Measurements from ENCODE around the gene LRRC7. TPM values are rescaled to one million over a fixed set of nuclear protein-coding genes. Genes with fewer than 3 reads are reported as not detected.

LRRC7 gene
- under 1 TPM in 1 of 3 donors, not detected in 2; 0.27 TPM for total RNA-seq

DNA sequence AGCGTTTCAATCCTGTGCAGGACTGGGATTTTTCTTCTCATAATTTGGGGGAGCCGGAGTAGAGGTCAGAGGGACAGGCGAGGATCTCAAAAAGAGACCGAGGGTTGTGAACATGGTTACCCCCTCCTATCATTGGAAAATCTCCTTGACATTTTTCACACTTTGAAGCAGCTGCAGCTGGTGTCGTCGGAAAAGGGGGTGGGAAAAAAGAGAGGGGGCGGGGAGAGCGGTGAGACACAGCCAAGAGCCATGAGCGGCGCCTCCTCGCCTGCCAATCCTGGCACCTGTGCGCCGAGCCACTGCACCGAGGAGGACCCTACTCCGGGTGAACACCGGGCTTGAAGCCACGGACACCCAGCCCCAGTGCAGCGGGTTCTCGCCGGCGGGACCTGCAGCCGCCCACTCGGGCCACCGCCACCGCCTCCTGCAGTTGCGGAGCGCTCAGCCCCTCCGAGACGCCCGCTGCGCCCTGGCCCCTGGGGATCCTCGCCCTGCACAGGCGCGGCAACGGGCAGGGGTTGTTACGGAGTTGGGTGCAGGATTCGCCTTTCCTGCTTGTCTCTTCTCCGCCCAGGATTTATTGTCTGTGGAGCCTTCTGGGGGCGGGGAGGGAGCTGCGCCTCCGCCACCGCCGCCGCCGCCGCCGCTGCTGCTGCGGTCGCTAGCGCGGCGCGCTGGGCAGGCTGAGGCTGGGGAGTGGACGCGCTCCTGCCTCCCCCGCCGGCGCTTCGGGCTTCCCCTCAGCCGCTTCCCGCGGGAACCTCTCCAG is at the start of gene LRRC7:
LRRC7 (plus strand) TSS at position 271 of the 769 bp plus-strand sequence. CDS start 718 bp downstream, outside the sequence.
- Mint-ChIP-seq H3K36me3 (ENCODE audit: insufficient read depth) (no peaks in the 10 kb centered on the region), H3K9me3 (no peaks in the 10 kb centered on the region), H3K27me3 (ENCODE audit: low read depth) (peaks cover 34% of the 10 kb centered on the region), H3K4me1 (ENCODE audit: low read depth) (peaks cover 4% of the 10 kb centered on the region), H3K4me3 (peak within 1 kb of the TSS; percentile 75)
- ATAC-seq (peak in 1 of 2 donors; percentile 11), DNase-seq (no peak)

- no peak for DNase-seq
- Mint-ChIP-seq H3K27me3 (ENCODE audit: low read depth) (no peaks in the 10 kb centered on the region), H3K9me3 (no peaks in the 10 kb centered on the region), H3K36me3 (ENCODE audit: insufficient read depth) (no peaks in the 10 kb centered on the region), H3K4me3 (no peak overlapping the region), H3K4me1 (ENCODE audit: low read depth) (no peaks in the 10 kb centered on the region)
- ATAC-seq: no peak
Measured at GRCh38 chr1:69519006-69519405, 48.7 kb upstream of the LRRC7 start.

GRCh38 chr1:69520326-69520725 is 47.4 kb upstream of the LRRC7 start:
- Mint-ChIP-seq H3K27me3 (ENCODE audit: low read depth) (no peaks in the 10 kb centered on the region), H3K4me3 (no peak overlapping the region), H3K36me3 (ENCODE audit: insufficient read depth) (no peaks in the 10 kb centered on the region)

GRCh38 chr1:69523032-69523431 is 44.7 kb upstream of the LRRC7 start:
- no peaks in the 10 kb centered on the region for H3K36me3 Mint-ChIP-seq (ENCODE audit: insufficient read depth)
- H3K4me3 Mint-ChIP-seq: no peak overlapping the region
- ATAC-seq (no peak), DNase-seq (no peak)
- H3K27me3 Mint-ChIP-seq (ENCODE audit: low read depth): no peaks in the 10 kb centered on the region
- peaks cover 3% of the 10 kb centered on the region for H3K9me3 Mint-ChIP-seq
- H3K4me1 Mint-ChIP-seq (ENCODE audit: low read depth): no peaks in the 10 kb centered on the region

More at GRCh38 chr1:69520326-69520725, 47.4 kb upstream of the LRRC7 start:
- Mint-ChIP-seq H3K9me3 (no peaks in the 10 kb centered on the region), H3K4me1 (ENCODE audit: low read depth) (no peaks in the 10 kb centered on the region)
- DNase-seq: no peak
- no peak for ATAC-seq

- Mint-ChIP-seq H3K27me3 (ENCODE audit: low read depth) (no peaks in the 10 kb centered on the region), H3K4me3 (no peak overlapping the region), H3K36me3 (ENCODE audit: insufficient read depth) (no peaks in the 10 kb centered on the region), H3K4me1 (ENCODE audit: low read depth) (no peaks in the 10 kb centered on the region), H3K9me3 (peaks cover 3% of the 10 kb centered on the region)
- ATAC-seq: no peak
- no peak for DNase-seq
Measured at GRCh38 chr1:69523461-69523860, 44.3 kb upstream of the LRRC7 start.

DNA sequence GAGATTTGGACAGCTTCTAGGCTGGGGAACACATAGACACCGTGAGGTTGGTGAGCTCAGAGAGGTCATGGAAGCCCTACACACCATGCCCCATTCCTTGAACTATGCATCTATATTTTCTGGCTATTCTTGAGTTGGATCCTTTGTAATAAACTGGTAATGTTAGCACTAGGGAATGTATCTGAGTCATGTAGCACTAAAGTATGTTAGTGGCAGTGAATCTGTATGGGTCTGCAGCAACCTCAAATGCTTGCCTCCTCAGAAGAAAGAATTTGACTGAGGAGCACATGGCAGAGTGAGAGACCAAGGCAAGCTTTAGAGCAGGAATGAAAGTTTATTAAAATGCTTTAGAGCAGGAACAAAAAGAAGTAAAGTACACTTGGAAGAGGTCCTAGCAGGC is 43.7 kb upstream of the LRRC7 start:
- Mint-ChIP-seq H3K9me3 (peaks cover 3% of the 10 kb centered on the region), H3K36me3 (ENCODE audit: insufficient read depth) (no peaks in the 10 kb centered on the region), H3K4me1 (ENCODE audit: low read depth) (no peaks in the 10 kb centered on the region), H3K4me3 (no peak overlapping the region), H3K27me3 (ENCODE audit: low read depth) (no peaks in the 10 kb centered on the region)
- DNase-seq: no peak
- no peak for ATAC-seq

DNA sequence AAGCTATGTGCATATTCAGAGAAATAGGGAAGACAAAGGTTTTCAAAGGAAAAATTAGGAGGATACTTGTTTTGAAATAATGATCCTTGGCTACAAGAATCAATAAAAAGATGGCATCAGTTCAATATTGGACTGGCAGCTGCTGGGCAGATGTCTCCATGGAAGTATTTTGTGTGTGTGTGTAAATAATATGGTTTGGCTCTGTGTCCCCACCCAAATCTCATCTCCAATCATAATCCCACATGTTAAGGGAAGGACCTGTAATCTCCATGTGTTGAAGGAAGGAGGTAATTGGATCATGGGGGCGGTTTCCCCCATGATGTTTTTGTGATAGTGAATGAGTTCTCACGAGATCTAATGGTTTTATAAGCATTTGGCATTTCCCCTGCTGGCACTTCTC is 40.4 kb upstream of the LRRC7 start:
- Mint-ChIP-seq H3K4me1 (ENCODE audit: low read depth) (no peaks in the 10 kb centered on the region), H3K27me3 (ENCODE audit: low read depth) (no peaks in the 10 kb centered on the region), H3K9me3 (peaks cover 8% of the 10 kb centered on the region), H3K36me3 (ENCODE audit: insufficient read depth) (peaks cover 1% of the 10 kb centered on the region), H3K4me3 (no peak overlapping the region)
- ATAC-seq: no peak
- no peak for DNase-seq

DNA sequence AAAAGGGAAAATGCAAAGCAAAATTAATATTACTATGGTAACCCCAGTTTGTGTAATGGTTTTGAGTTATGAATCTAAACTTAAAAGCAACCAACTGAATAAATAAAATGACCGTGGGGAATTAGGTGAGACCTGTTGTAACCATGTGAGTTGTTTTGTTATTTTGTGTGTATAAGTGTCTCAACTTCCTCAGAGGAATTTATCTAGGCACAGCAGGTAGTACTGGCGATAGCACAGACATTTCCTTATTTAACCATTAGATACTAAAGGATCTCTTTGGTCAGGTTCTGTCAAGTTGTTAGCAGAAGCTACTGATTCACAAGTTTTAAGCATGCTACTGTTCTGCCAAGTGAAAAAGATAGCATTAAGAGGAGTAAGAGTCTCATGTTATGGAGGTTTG is 39.3 kb upstream of the LRRC7 start:
- no peak for ATAC-seq
- H3K36me3 Mint-ChIP-seq (ENCODE audit: insufficient read depth): peaks cover 1% of the 10 kb centered on the region

GRCh38 chr1:69533343-69533742 is 34.4 kb upstream of the LRRC7 start:
- Mint-ChIP-seq H3K27me3 (ENCODE audit: low read depth) (no peaks in the 10 kb centered on the region), H3K36me3 (ENCODE audit: insufficient read depth) (peaks cover 1% of the 10 kb centered on the region), H3K4me3 (no peak overlapping the region), H3K4me1 (ENCODE audit: low read depth) (no peaks in the 10 kb centered on the region), H3K9me3 (peaks cover 16% of the 10 kb centered on the region)
- no peak for ATAC-seq
- DNase-seq: no peak

More for the DNA sequence above, 39.3 kb upstream of the LRRC7 start:
- no peak for DNase-seq
- H3K4me1 Mint-ChIP-seq (ENCODE audit: low read depth): no peaks in the 10 kb centered on the region
- no peaks in the 10 kb centered on the region for H3K27me3 Mint-ChIP-seq (ENCODE audit: low read depth)
- H3K4me3 Mint-ChIP-seq: no peak overlapping the region
- peaks cover 8% of the 10 kb centered on the region for H3K9me3 Mint-ChIP-seq

- no peaks in the 10 kb centered on the region for H3K4me1 Mint-ChIP-seq (ENCODE audit: low read depth)
- ATAC-seq (no peak), DNase-seq (no peak)
- H3K9me3 Mint-ChIP-seq: peaks cover 26% of the 10 kb centered on the region
- H3K4me3 Mint-ChIP-seq: no peak overlapping the region
- peaks cover 1% of the 10 kb centered on the region for H3K36me3 Mint-ChIP-seq (ENCODE audit: insufficient read depth)
- no peaks in the 10 kb centered on the region for H3K27me3 Mint-ChIP-seq (ENCODE audit: low read depth)
Measured at GRCh38 chr1:69534829-69535228, 32.9 kb upstream of the LRRC7 start.

DNA sequence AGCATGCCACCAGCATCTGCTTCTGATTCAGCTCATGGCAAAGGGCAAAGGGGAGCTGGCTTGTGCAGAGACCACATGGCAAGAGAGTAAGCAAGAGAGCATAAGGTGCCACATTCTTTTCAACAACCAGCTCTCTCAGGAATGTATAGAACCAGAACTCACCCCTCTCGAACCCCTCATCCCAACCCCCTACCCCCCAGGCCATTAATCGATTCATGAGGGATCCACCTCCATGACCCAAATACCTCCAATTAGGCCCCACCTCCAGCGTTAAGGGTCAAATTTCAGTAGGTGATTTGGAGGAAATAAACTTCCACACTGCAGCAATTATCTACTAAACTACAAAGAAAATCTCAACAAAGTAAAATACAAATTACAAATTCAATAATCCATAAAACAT is 32.2 kb upstream of the LRRC7 start:
- ATAC-seq: no peak
- no peaks in the 10 kb centered on the region for H3K27me3 Mint-ChIP-seq (ENCODE audit: low read depth)
- H3K4me3 Mint-ChIP-seq: no peak overlapping the region
- no peak for DNase-seq
- peaks cover 23% of the 10 kb centered on the region for H3K9me3 Mint-ChIP-seq
- H3K4me1 Mint-ChIP-seq (ENCODE audit: low read depth): no peaks in the 10 kb centered on the region
- peaks cover 1% of the 10 kb centered on the region for H3K36me3 Mint-ChIP-seq (ENCODE audit: insufficient read depth)

DNA sequence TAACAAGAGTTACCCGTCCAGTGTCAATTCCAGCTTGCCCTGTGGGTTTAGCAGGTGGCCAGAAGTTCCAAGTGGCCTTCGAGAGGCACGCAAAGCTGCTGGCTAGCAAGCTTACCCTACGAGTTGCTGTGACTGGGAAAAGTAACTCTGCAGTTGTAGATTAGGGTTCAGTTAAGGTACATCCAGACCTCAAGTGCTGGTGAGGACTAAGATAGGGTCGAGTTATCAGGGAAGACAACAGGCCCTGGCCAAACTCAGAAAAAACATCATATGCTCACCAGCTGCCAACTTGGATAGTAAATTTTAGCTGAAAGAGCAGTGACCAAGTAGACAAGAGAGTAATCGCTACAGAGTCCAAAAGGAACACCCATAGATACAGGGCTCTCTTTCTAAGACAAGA is 27.7 kb upstream of the LRRC7 start:
- H3K4me3 Mint-ChIP-seq: no peak overlapping the region
- ATAC-seq (no peak), DNase-seq (no peak)
- no peaks in the 10 kb centered on the region for H3K4me1 Mint-ChIP-seq (ENCODE audit: low read depth)
- H3K27me3 Mint-ChIP-seq (ENCODE audit: low read depth): no peaks in the 10 kb centered on the region
- H3K36me3 Mint-ChIP-seq (ENCODE audit: insufficient read depth): no peaks in the 10 kb centered on the region
- H3K9me3 Mint-ChIP-seq: peaks cover 26% of the 10 kb centered on the region

DNA sequence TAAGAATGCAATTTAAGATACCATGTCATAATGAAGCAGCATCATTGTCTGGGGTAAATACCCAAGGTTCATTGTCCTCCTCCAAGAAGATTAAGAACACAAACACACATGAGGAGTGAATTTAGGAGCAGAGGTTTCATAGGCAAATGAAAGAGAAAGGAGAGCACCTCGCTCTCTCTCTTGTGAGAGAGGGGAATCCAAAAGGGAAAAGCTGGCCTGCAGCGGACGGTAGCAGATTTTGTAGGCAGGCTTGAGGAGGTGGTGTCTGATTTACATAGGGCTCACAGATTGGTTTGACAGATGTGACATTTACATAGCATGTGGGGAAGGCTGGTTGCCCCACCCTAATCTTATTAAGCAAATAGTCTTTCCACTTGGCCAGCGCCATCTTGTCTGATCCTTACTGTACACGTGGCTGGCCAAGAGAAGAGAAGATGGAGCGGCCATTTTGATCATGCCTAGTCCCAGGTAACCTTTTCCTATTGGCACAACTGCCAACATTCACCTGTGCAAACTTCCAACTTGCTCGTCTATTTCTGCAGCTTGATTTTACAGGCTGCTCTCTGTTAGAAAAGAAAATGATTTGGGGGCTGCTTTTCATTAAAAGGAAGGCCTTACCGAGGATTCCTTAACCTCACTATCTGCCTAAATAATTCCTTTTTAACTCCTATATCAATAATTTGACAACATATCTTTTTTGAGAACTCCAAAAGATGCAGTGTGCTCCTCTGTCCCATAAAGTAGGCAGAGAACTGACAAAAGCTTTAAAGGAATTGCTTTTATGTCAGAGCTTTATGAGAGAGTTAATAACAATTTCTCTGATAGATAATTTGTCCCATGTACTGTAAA is 16.0 kb upstream of the LRRC7 start:
- no peak for ATAC-seq
- Mint-ChIP-seq H3K27me3 (ENCODE audit: low read depth) (no peaks in the 10 kb centered on the region), H3K4me1 (ENCODE audit: low read depth) (no peaks in the 10 kb centered on the region), H3K4me3 (no peak overlapping the region), H3K9me3 (no peaks in the 10 kb centered on the region), H3K36me3 (ENCODE audit: insufficient read depth) (no peaks in the 10 kb centered on the region)
- DNase-seq: no peak

- H3K9me3 Mint-ChIP-seq: peaks cover 9% of the 10 kb centered on the region
- H3K4me3 Mint-ChIP-seq: no peak overlapping the region
- no peaks in the 10 kb centered on the region for H3K4me1 Mint-ChIP-seq (ENCODE audit: low read depth)
- ATAC-seq: no peak
- no peak for DNase-seq
- no peaks in the 10 kb centered on the region for H3K27me3 Mint-ChIP-seq (ENCODE audit: low read depth)
- no peaks in the 10 kb centered on the region for H3K36me3 Mint-ChIP-seq (ENCODE audit: insufficient read depth)
Measured at GRCh38 chr1:69553726-69554125, 14.0 kb upstream of the LRRC7 start.

All from activated T-cell treated with anti-CD3 and anti-CD28 coated beads, Interleukin-2, amount 50 U/mL, for 4 hours (primary cell).